ENCODE data around the gene DENND6B. TPM values are rescaled to one million over a fixed set of nuclear protein-coding genes. Genes with fewer than 3 reads are reported as not detected.

Gene DENND6B
- total RNA-seq, 5 donors from 2014 or later (not counting 1 experiment from before 2014, with no cell fraction given): 2.1 to 5.0 (median 3.5) TPM

DNA sequence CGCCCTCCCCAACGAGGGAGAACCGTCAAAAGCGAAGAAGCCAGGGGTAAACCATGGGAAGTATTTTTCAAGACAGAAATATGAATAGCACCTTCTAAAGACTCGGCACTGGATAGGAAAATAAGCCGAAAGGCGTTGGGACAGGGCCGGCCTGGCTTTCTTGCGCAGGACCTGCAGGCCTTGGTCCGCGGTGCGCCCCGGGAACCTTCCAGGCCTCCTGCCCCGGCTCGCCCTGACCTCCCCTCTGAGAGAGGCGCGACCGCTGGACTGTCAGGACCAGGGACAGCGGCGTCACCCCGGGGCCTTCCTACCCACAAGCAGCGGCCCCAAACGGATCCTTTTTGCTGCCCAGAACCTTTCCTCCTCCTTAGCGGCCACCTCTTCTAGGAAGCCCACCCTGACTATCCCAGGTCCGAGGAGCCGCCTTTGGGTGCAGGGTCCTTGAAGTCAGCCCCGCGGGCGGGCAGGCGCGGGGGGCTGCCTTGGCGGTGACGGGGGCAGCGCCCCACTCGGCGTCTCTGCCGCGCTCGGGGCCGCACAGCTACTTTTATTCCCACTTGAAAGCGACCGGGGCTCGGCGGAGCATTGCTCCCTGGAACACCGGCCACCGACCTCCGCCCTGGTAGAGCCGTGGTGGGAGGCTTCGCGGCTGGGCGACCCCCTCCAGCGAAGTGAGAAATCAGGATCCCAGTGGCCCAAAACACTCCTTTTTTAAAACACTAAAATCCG is 56.0 kb downstream of the DENND6B start:
- peaks cover 2 to 44% of the 10 kb centered on the region in 2 experiments for H3K4me1 ChIP-seq (ENCODE audit: control insufficient read depth in 1 of 2, extremely low read depth in 1 of 2, insufficient read depth in 2 of 2, low read length in 2 of 2)
- H3K4me3 ChIP-seq (ENCODE audit: control insufficient read depth in 1 of 2, extremely low read depth in 1 of 2, low read length in 1 of 2): peak overlapping the region; percentile 53 to 71
- ChIA-PET CTCF (no interaction called here), POLR2A (no interaction called here)
- Mint-ChIP-seq H3K9me3 (no peaks in the 10 kb centered on the region), H3K27me3 (no peaks in the 10 kb centered on the region), H3K4me3 (peak overlapping the region; percentile 68 to 76 (median 75)), H3K27ac (no peak overlapping the region), H3K36me3 (no peaks in the 10 kb centered on the region), H3K4me1 (peaks cover 14 to 26% (median 16%) of the 10 kb centered on the region in 3 donors)
- H3K36me3 ChIP-seq (ENCODE audit: control insufficient read depth in 2 of 2, extremely low read depth in 1 of 2, insufficient read depth in 1 of 2, low read length in 1 of 2): no peaks in the 10 kb centered on the region
- ATAC-seq (replicated peaks in 1 of 4) (peak; percentile 58 to 65 (median 59)), DNase-seq (peak in 33 of 35 experiments; percentile 31 to 81 (median 61))
- H3K27ac ChIP-seq (ENCODE audit: low read length): no peak overlapping the region
- no peaks in the 10 kb centered on the region for H3K9me3 ChIP-seq
- 1% methylated on average over 43 of the region's 53 CpGs for WGBS (ENCODE audit: insufficient coverage)
- peaks cover 0 to 29% of the 10 kb centered on the region in 2 experiments for H3K27me3 ChIP-seq (replicated peaks in 1 of 2; ENCODE audit: control insufficient read depth in 2 of 2, extremely low read depth in 1 of 2, insufficient read depth in 2 of 2, low read length in 1 of 2)

GRCh38 chr22:50269970-50270665 is 56.7 kb downstream of the DENND6B start, which contains the start of gene MAPK11:
TSS of gene MAPK11 (minus strand) at chr22:50270380. CDS start at chr22:50270292, 88 bp downstream.
- ChIA-PET CTCF (interaction anchor here in 1 of 2 donors (0.6 kb wide), 2 partner anchors 210 to 1814 kb away, joined by 3 to 6 read pairs; no protein-coding TSS in a partner anchor), POLR2A (no interaction called here)
- Histone ChIP-seq H3K4me3 (ENCODE audit: control insufficient read depth in 1 of 2, extremely low read depth in 1 of 2, low read length in 1 of 2) (peak within 1 kb of the TSS; percentile 53 to 71), H3K4me1 (ENCODE audit: control insufficient read depth in 1 of 2, extremely low read depth in 1 of 2, insufficient read depth in 2 of 2, low read length in 2 of 2) (peaks cover 2 to 44% of the 10 kb centered on the region in 2 experiments), H3K9me3 (no peaks in the 10 kb centered on the region), H3K27me3 (replicated peaks in 1 of 2; ENCODE audit: control insufficient read depth in 2 of 2, extremely low read depth in 1 of 2, insufficient read depth in 2 of 2, low read length in 1 of 2) (peaks cover 0 to 29% of the 10 kb centered on the region in 2 experiments), H3K27ac (ENCODE audit: low read length) (no peak within 1 kb of the TSS), H3K36me3 (ENCODE audit: control insufficient read depth in 2 of 2, extremely low read depth in 1 of 2, insufficient read depth in 1 of 2, low read length in 1 of 2) (no peaks in the 10 kb centered on the region)
- Mint-ChIP-seq H3K9me3 (no peaks in the 10 kb centered on the region), H3K4me3 (peak within 1 kb of the TSS; percentile 68 to 76 (median 75)), H3K27me3 (peaks cover 0 to 2% of the 10 kb centered on the region in 2 donors), H3K27ac (no peak within 1 kb of the TSS), H3K4me1 (peaks cover 14 to 26% (median 16%) of the 10 kb centered on the region in 3 donors), H3K36me3 (no peaks in the 10 kb centered on the region)
- DNase-seq (peak; percentile 40 to 85 (median 63)), ATAC-seq (replicated peaks in 1 of 4) (peak; percentile 76 to 77 (median 76))
- under 1% methylated on average over 61 of the region's 92 CpGs for WGBS (ENCODE audit: insufficient coverage)

GRCh38 chr22:50269573-50269969 is 57.2 kb downstream of the DENND6B start:
- H3K27ac ChIP-seq (ENCODE audit: low read length): no peak overlapping the region
- POLR2A ChIA-PET: no interaction called here

DNA sequence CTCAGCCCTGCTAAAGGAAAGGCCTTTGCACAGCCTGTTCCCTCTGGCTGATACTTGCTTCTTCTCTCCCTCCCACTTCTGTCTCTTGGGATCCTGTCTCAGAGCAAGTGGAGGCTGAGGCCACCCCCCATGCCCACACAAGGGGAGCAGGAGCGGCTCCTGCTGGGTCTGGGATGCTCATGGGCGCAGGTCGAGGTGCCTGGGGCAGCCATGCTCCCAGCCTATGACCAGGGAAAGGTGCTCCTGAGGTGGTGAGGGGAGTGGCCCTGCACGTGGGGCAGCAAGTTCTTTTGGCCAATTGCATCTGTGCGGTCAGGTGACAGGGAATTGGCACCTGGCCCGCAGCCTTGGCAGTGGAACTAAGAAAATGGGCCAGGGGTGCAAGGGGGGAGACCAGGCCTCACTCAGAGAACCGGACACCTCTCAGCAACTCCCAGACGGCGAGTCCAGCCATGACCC is 58.1 kb downstream of the DENND6B start:
- peaks cover 7 to 20% (median 12%) of the 10 kb centered on the region in 3 donors for H3K4me1 Mint-ChIP-seq
- no peaks in the 10 kb centered on the region for H3K36me3 ChIP-seq (ENCODE audit: control insufficient read depth in 2 of 2, extremely low read depth in 1 of 2, insufficient read depth in 1 of 2, low read length in 1 of 2)
- H3K4me3 Mint-ChIP-seq: peak overlapping the region in 2 of 3 donors; percentile 28 to 68
- POLR2A ChIA-PET: no interaction called here
- no peak overlapping the region for H3K27ac Mint-ChIP-seq
- ATAC-seq (replicated peaks in 1 of 4) (no peak), DNase-seq (no peak)
- WGBS (ENCODE audit: insufficient coverage): 89% methylated on average over 5 of the region's 9 CpGs
- H3K36me3 Mint-ChIP-seq: no peaks in the 10 kb centered on the region
- no peaks in the 10 kb centered on the region for H3K9me3 ChIP-seq
- CTCF ChIA-PET: no interaction called here
- peaks cover 0 to 30% of the 10 kb centered on the region in 2 experiments for H3K27me3 ChIP-seq (replicated peaks in 1 of 2; ENCODE audit: control insufficient read depth in 2 of 2, extremely low read depth in 1 of 2, insufficient read depth in 2 of 2, low read length in 1 of 2)
- no peaks in the 10 kb centered on the region for H3K9me3 Mint-ChIP-seq
- H3K27me3 Mint-ChIP-seq: peaks cover 0 to 3% of the 10 kb centered on the region in 2 donors
- H3K27ac ChIP-seq (ENCODE audit: low read length): no peak overlapping the region
- peaks cover 2 to 40% of the 10 kb centered on the region in 2 experiments for H3K4me1 ChIP-seq (ENCODE audit: control insufficient read depth in 1 of 2, extremely low read depth in 1 of 2, insufficient read depth in 2 of 2, low read length in 2 of 2)
- no peak overlapping the region for H3K4me3 ChIP-seq (ENCODE audit: control insufficient read depth in 1 of 2, extremely low read depth in 1 of 2, low read length in 1 of 2)

More at GRCh38 chr22:50269573-50269969, 57.2 kb downstream of the DENND6B start:
- 9% methylated on average over 7 of the region's 18 CpGs for WGBS (ENCODE audit: insufficient coverage)
- Mint-ChIP-seq H3K4me1 (peaks cover 12 to 26% (median 14%) of the 10 kb centered on the region in 3 donors), H3K4me3 (peak overlapping the region; percentile 39 to 68 (median 61)), H3K27me3 (peaks cover 0 to 3% of the 10 kb centered on the region in 2 donors), H3K9me3 (no peaks in the 10 kb centered on the region), H3K27ac (no peak overlapping the region), H3K36me3 (no peaks in the 10 kb centered on the region)
- Histone ChIP-seq H3K9me3 (no peaks in the 10 kb centered on the region), H3K4me3 (ENCODE audit: control insufficient read depth in 1 of 2, extremely low read depth in 1 of 2, low read length in 1 of 2) (peak overlapping the region in 1 of 2 donors; percentile 53), H3K4me1 (ENCODE audit: control insufficient read depth in 1 of 2, extremely low read depth in 1 of 2, insufficient read depth in 2 of 2, low read length in 2 of 2) (peaks cover 2 to 44% of the 10 kb centered on the region in 2 experiments), H3K36me3 (ENCODE audit: control insufficient read depth in 2 of 2, extremely low read depth in 1 of 2, insufficient read depth in 1 of 2, low read length in 1 of 2) (no peaks in the 10 kb centered on the region), H3K27me3 (replicated peaks in 1 of 2; ENCODE audit: control insufficient read depth in 2 of 2, extremely low read depth in 1 of 2, insufficient read depth in 2 of 2, low read length in 1 of 2) (peaks cover 0 to 29% of the 10 kb centered on the region in 2 experiments)
- ATAC-seq (replicated peaks in 1 of 4): no peak
- DNase-seq: no peak
- CTCF ChIA-PET: interaction anchor here in 1 of 2 donors (0.6 kb wide), 2 partner anchors 210 to 1813 kb away, joined by 3 to 6 read pairs; no protein-coding TSS in a partner anchor

GRCh38 chr22:50267591-50268390 is 59.0 kb downstream of the DENND6B start:
- DNase-seq (peak in 26 of 35 experiments; percentile 16 to 74 (median 42)), ATAC-seq (replicated peaks in 1 of 4) (peak in 1 of 4 experiments; percentile 42)
- H3K4me1 ChIP-seq (ENCODE audit: control insufficient read depth in 1 of 2, extremely low read depth in 1 of 2, insufficient read depth in 2 of 2, low read length in 2 of 2): peaks cover 2 to 40% of the 10 kb centered on the region in 2 experiments
- Mint-ChIP-seq H3K27ac (no peak overlapping the region), H3K9me3 (no peaks in the 10 kb centered on the region), H3K4me3 (peak overlapping the region in 1 of 3 donors; percentile 68), H3K36me3 (no peaks in the 10 kb centered on the region), H3K27me3 (peaks cover 0 to 8% of the 10 kb centered on the region in 2 donors), H3K4me1 (peaks cover 7 to 20% (median 12%) of the 10 kb centered on the region in 3 donors)
- peaks cover 0 to 37% of the 10 kb centered on the region in 2 experiments for H3K27me3 ChIP-seq (replicated peaks in 1 of 2; ENCODE audit: control insufficient read depth in 2 of 2, extremely low read depth in 1 of 2, insufficient read depth in 2 of 2, low read length in 1 of 2)
- H3K4me3 ChIP-seq (ENCODE audit: control insufficient read depth in 1 of 2, extremely low read depth in 1 of 2, low read length in 1 of 2): no peak overlapping the region
- H3K9me3 ChIP-seq: no peaks in the 10 kb centered on the region
- H3K36me3 ChIP-seq (ENCODE audit: control insufficient read depth in 2 of 2, extremely low read depth in 1 of 2, insufficient read depth in 1 of 2, low read length in 1 of 2): no peaks in the 10 kb centered on the region
- POLR2A ChIA-PET: no interaction called here
- WGBS (ENCODE audit: insufficient coverage): 33% methylated on average over 50 of the region's 75 CpGs
- H3K27ac ChIP-seq (ENCODE audit: low read length): no peak overlapping the region
- CTCF ChIA-PET: interaction anchor here in 1 of 2 donors (0.7 to 0.8 kb wide), 2 partner anchors 29 to 94 kb away, joined by 3 to 8 read pairs; no protein-coding TSS in a partner anchor
